Sigmoid colon (tissue), 4 donors: ENCODE data around the gene CLDN6.

ENCODE experiments used
- CTCF ChIP-seq, 4 experiments: fragments of 450-650 bp in 3 of 4; fragments of 200-600 bp in 1 of 4; IDR thresholded peaks; one replicate each; pipeline ENCODE4 v1.5.1; 2016 to 2019; ENCODE audit warnings: antibody characterized with exemption in 4 of 4, mild to moderate bottlenecking in 3 of 4, moderate library complexity in 2 of 4
- EP300 ChIP-seq, 4 donors: sonication (generic); formaldehyde crosslinking; IDR thresholded peaks; one replicate each; pipeline ENCODE4 v1.6.1; 2017; ENCODE audit warnings: antibody characterized with exemption in 4 of 4
- POLR2A ChIP-seq, 2 donors: fragments of 450-650 bp; IDR thresholded peaks; one replicate each; pipeline ENCODE4 v1.6.1; 2016; ENCODE audit warnings: antibody characterized with exemption in 2 of 2, mild to moderate bottlenecking in 2 of 2, moderate library complexity in 2 of 2

DNA sequence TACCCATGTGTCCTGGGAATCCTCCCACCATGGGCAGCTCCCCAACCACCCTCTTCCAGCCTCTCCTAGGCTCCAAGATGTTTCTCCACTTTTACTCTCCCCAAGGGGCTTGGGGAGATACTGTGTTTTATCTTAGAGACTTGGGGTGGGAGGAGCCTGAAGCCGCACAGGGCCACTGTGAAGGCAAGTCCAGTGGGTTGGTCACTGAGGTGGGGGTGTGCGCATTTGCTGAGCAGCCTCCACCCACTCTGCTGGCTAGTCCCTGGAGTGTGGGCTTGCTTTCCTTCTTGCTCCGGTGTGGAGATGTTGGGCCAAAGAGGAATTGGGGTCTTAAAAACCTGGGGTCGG lies 9.3 kb downstream of the CLDN6 start:
- TF ChIP-seq CTCF (IDR thresholded peaks at IDR 0.05), result no peak
- TF ChIP-seq POLR2A (IDR thresholded peaks at IDR 0.05), result no peak
- TF ChIP-seq EP300 (IDR thresholded peaks at IDR 0.05), result no peak
